Urinary bladder (tissue), 4 donors: Measurements from ENCODE around the gene SLC25A3. TPM values are rescaled to one million over a fixed set of nuclear protein-coding genes. Genes with fewer than 3 reads are reported as not detected.
"Not testable (repeated sequence)": the region's sequence is repeated elsewhere in the genome, so short reads cannot be mapped to it uniquely, and the experiment has no call there.

Experiments used
- DNase-seq: peaks from one replicate; pipeline ENCODE4 v3.0.0-alpha.2; 2015; ENCODE audit errors: extremely low spot score
- H3K27ac ChIP-seq: one replicate; pipeline ENCODE4 v1.5.1; 2013; ENCODE audit warnings: low read depth, mild to moderate bottlenecking, moderate library complexity
- H3K36me3 ChIP-seq: one replicate; pipeline ENCODE4 v1.6.1; 2013; ENCODE audit warnings: mild to moderate bottlenecking, moderate library complexity; ENCODE audit not compliant: insufficient read depth
- H3K4me1 ChIP-seq: one replicate; pipeline ENCODE4 v1.6.1; 2013; ENCODE audit warnings: mild to moderate bottlenecking, moderate library complexity; ENCODE audit not compliant: insufficient read depth
- H3K4me3 ChIP-seq: one replicate; pipeline ENCODE4 v1.5.1; 2013; ENCODE audit warnings: low read depth, low read length
- WGBS: extraction: QIAGEN DNeasy Blood & Tissue Kit; methylation state at CpG from one replicate; pipeline ENCODE4 v1.1.7; 2013; 5-methylcytosine and 5-hydroxymethylcytosine counted together
- polyA plus RNA-seq: library from polyadenylated mRNA; stranded (reverse); fragments of 200-250 nt; gene quantifications from one replicate; pipeline ENCODE4 v1.2.3, GENCODE V29; 2013
- total RNA-seq: library from RNA; depleted of rRNA; stranded (reverse); fragments of >200 nt; gene quantifications from one replicate; pipeline ENCODE4 v1.2.3, GENCODE V29; 2014
- donor health status: healthy with polysubstance abuse.
- donor health status: healthy.

The SLC25A3 gene
- total RNA-seq (360 TPM), polyA plus RNA-seq (489 TPM)

GRCh38 chr12:98593351-98594049, at the start of gene SLC25A3:
Gene SLC25A3 (plus strand): TSS chr12:98593686. CDS start chr12:98593979, 293 bp downstream.
- peaks cover 4% of the 10 kb centered on the region for H3K36me3 ChIP-seq
- DNase-seq, result peak; percentile 93
- peak within 1 kb of the TSS; percentile 78 for H3K4me3 ChIP-seq
- under 1% methylated on average over 67 of the region's 67 CpGs for WGBS
- H3K27ac ChIP-seq, result peak within 1 kb of the TSS; percentile 99
- H3K4me1 ChIP-seq, result no peaks in the 10 kb centered on the region

- Histone ChIP-seq H3K4me3 (no peak overlapping the region), H3K36me3 (peaks cover under 1% of the 10 kb centered on the region), H3K4me1 (no peaks in the 10 kb centered on the region), H3K27ac (no peak overlapping the region)
- DNase-seq, result no peak
These were observed 49.8 kb upstream of the SLC25A3 start for GRCh38 chr12:98543701-98544100.

GRCh38 chr12:98544751-98545150, 48.7 kb upstream of the SLC25A3 start:
- WGBS, result 88% methylated on average over 1 of the region's 1 CpG
- Histone ChIP-seq H3K27ac (no peak overlapping the region), H3K4me3 (no peak overlapping the region), H3K4me1 (no peaks in the 10 kb centered on the region), H3K36me3 (no peaks in the 10 kb centered on the region)
- no peak for DNase-seq

DNA sequence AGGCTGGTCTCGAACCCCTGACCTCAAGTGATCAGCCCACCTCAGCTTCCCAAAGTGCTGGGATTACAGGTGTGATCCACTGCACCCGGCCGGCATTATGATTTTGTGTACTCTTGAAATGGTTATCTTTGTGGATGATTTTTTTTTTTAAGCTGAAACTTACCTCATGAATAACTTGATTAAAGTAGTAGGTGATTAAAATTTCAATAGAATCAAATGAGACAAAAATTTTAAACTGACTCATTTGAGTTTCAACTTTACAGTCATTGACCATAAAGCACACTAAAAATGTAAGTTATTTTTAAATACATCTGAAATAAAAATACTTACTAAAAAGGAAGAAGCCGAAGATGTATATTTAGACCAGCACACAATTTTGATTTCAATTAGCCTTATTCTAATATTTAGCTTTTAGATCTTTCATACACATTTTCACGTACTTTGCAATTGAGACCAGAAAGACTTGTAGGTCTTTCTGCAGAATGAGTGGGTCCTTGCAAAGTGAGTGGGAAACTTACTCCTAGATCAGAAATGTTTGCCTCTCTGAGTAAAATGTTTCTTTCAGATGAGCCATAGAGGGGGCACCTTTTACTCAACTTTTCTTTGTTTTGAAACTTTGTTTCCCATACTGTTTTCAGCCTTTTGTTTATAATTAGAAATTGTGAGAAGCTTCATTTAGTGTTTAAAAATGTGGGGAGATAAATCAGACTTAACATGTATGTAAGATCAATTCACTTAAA, 43.9 kb upstream of the SLC25A3 start:
- Histone ChIP-seq H3K27ac (no peak overlapping the region), H3K4me1 (no peaks in the 10 kb centered on the region), H3K36me3 (no peaks in the 10 kb centered on the region), H3K4me3 (no peak overlapping the region)
- DNase-seq, result no peak
- 95% methylated on average over 5 of the region's 5 CpGs for WGBS

- Histone ChIP-seq H3K36me3 (no peaks in the 10 kb centered on the region), H3K27ac (no peak overlapping the region), H3K4me3 (no peak overlapping the region), H3K4me1 (no peaks in the 10 kb centered on the region)
- 96% methylated on average over 3 of the region's 3 CpGs for WGBS
- DNase-seq, result no peak
These were observed 41.7 kb upstream of the SLC25A3 start for GRCh38 chr12:98551787-98552186.

- not testable (repeated sequence) for H3K4me3 ChIP-seq, H3K4me1 ChIP-seq, DNase-seq, H3K27ac ChIP-seq, H3K36me3 ChIP-seq
- WGBS, result 83% methylated on average over 4 of the region's 4 CpGs
These were observed 35.4 kb upstream of the SLC25A3 start for GRCh38 chr12:98558097-98558496.

DNA sequence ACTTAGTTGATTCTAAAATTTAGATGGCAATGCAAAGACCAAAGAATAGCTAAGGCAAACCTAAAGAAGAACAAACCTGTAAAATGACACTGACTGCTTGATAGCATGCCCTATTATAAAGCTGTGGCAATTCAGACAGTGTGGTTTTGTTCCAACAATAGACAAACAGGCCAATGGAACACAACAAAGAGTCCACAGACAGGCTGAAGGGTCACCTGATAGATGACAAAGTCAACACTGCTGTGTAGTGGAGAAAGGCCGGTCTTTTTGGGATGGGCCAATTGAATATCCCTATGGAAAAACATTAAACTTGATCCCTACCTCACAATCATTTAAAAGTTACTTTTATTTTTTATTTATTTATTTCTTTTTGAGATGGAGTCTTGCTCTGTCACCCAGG, 33.8 kb upstream of the SLC25A3 start:
- no peak for DNase-seq
- H3K36me3 ChIP-seq, result no peaks in the 10 kb centered on the region
- no peaks in the 10 kb centered on the region for H3K4me1 ChIP-seq
- 2% methylated on average over 1 of the region's 1 CpG for WGBS
- H3K27ac ChIP-seq, result no peak overlapping the region
- no peak overlapping the region for H3K4me3 ChIP-seq

GRCh38 chr12:98561846-98562245, 31.6 kb upstream of the SLC25A3 start:
- Histone ChIP-seq H3K36me3 (no peaks in the 10 kb centered on the region), H3K4me1 (no peaks in the 10 kb centered on the region), H3K4me3 (no peak overlapping the region), H3K27ac (no peak overlapping the region)
- DNase-seq, result no peak
- WGBS, result 95% methylated on average over 3 of the region's 3 CpGs

- no peak overlapping the region for H3K4me3 ChIP-seq
- H3K4me1 ChIP-seq, result no peaks in the 10 kb centered on the region
- 73% methylated on average over 2 of the region's 2 CpGs for WGBS
- no peak for DNase-seq
- no peak overlapping the region for H3K27ac ChIP-seq
- H3K36me3 ChIP-seq, result no peaks in the 10 kb centered on the region
These were observed 21.5 kb upstream of the SLC25A3 start for GRCh38 chr12:98572010-98572409.

DNA sequence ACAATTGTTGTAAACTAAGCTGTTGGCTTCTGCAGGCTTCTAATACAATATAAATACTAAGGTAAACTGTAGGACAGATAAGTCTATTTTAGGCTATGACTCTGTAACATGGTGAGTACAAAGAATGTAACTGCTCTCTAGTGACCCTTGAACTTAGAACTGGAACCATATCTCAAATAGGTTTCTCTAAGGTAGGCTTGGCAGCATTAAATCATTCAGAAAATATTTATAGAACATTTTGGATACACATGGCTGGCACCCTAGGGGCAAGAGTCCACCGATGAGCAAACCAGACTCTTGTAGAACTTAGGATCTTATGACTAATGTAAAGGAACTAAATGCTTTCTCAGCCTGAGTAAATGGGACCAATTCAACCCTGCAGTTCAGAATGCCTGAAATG, 19.4 kb upstream of the SLC25A3 start:
- H3K36me3 ChIP-seq, result no peaks in the 10 kb centered on the region
- no peak overlapping the region for H3K27ac ChIP-seq
- DNase-seq, result no peak
- 78% methylated on average over 1 of the region's 1 CpG for WGBS
- H3K4me3 ChIP-seq, result no peak overlapping the region
- H3K4me1 ChIP-seq, result no peaks in the 10 kb centered on the region

GRCh38 chr12:98575013-98575412, 18.5 kb upstream of the SLC25A3 start:
- WGBS, result over 99% methylated on average over 4 of the region's 4 CpGs
- Histone ChIP-seq H3K27ac (no peak overlapping the region), H3K36me3 (no peaks in the 10 kb centered on the region), H3K4me1 (no peaks in the 10 kb centered on the region), H3K4me3 (no peak overlapping the region)
- no peak for DNase-seq

- not testable (repeated sequence) for H3K36me3 ChIP-seq, DNase-seq, H3K4me3 ChIP-seq, H3K4me1 ChIP-seq, H3K27ac ChIP-seq
- WGBS, result 89% methylated on average over 2 of the region's 2 CpGs
These were observed 16.7 kb upstream of the SLC25A3 start for GRCh38 chr12:98576795-98577194.

DNA sequence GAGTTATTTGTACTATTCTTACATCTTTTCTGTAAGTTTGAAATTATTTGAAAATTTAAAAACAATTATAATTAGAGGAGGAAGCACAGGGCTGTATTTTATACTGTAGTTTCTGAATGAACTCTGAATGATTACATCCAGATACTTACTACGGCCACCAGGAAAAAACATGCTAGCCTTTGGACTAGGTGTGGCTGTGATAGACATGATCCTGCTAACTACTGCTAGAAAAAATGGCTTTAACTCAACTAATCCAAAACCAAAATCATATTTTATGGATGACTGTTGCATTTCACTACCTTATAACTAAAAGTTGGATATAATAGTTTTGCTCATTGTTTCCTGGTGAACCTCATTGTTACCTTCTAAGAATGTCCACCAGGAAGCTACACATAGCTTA, 15.1 kb upstream of the SLC25A3 start:
- H3K4me3 ChIP-seq, result no peak overlapping the region
- DNase-seq, result no peak
- no peaks in the 10 kb centered on the region for H3K4me1 ChIP-seq
- no peaks in the 10 kb centered on the region for H3K36me3 ChIP-seq
- H3K27ac ChIP-seq, result no peak overlapping the region
- WGBS, result 78% methylated on average over 1 of the region's 1 CpG

- Histone ChIP-seq H3K36me3 (no peaks in the 10 kb centered on the region), H3K4me1 (no peaks in the 10 kb centered on the region), H3K27ac (no peak overlapping the region), H3K4me3 (no peak overlapping the region)
- DNase-seq, result no peak
- 75% methylated on average over 2 of the region's 2 CpGs for WGBS
These were observed 14.7 kb upstream of the SLC25A3 start for GRCh38 chr12:98578821-98579220.
